PC-3 (cell line): Measurements from ENCODE around the gene MMP3.

ENCODE experiments used
- EZH2 ChIP-seq: fragments of 300-600 bp; sonication (generic); IDR thresholded peaks from one replicate; pipeline ENCODE4 v1.6.1; 2017; ENCODE audit warnings: antibody characterized with exemption, mild to moderate bottlenecking, low read length; ENCODE audit not compliant: unreplicated experiment
- TF ChIP-seq, protein P1 (sequence below): fragments of 300-600 bp; sonication (generic); conservative IDR thresholded peaks from 2 replicates; pipeline ENCODE4 v1.5.1; 2017; ENCODE audit warnings: antibody characterized with exemption, low read depth, mild to moderate bottlenecking, low read length

DNA sequence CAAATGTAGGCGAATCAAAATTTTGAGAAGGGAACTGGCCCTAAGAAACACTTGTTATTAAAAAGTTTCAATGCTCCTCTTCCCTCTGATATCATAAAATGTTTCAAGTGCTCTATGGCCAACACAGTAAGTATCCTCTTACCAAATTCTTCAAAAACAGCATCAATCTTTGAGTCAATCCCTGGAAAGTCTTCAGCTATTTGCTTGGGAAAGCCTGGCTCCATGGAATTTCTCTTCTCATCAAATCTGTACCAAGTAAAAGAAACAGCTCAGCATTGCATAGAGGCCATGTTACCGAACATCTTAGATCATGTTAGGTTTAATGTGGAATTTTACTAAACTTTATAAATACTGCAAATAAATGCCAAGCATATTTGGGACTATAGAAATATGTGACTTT is 6.3 kb downstream of the MMP3 start:
- TF ChIP-seq, protein P1, sequence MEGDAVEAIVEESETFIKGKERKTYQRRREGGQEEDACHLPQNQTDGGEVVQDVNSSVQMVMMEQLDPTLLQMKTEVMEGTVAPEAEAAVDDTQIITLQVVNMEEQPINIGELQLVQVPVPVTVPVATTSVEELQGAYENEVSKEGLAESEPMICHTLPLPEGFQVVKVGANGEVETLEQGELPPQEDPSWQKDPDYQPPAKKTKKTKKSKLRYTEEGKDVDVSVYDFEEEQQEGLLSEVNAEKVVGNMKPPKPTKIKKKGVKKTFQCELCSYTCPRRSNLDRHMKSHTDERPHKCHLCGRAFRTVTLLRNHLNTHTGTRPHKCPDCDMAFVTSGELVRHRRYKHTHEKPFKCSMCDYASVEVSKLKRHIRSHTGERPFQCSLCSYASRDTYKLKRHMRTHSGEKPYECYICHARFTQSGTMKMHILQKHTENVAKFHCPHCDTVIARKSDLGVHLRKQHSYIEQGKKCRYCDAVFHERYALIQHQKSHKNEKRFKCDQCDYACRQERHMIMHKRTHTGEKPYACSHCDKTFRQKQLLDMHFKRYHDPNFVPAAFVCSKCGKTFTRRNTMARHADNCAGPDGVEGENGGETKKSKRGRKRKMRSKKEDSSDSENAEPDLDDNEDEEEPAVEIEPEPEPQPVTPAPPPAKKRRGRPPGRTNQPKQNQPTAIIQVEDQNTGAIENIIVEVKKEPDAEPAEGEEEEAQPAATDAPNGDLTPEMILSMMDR, result no peak
- TF ChIP-seq EZH2, result no peak
